ENCODE data around the gene APOB. TPM values are rescaled to one million over a fixed set of nuclear protein-coding genes. Genes with fewer than 3 reads are reported as not detected.

Gene APOB
- total RNA-seq, 1 donor from 2014 or later, result under 0.01 TPM

GRCh38 chr2:20997953-20998722 lies 45.7 kb downstream of the APOB start:
- Histone ChIP-seq H3K36me3 (ENCODE audit: control insufficient read depth, insufficient read depth, low read length) (no peaks in the 10 kb centered on the region), H3K4me3 (ENCODE audit: low read depth, low read length) (no peak overlapping the region), H3K27me3 (ENCODE audit: control insufficient read depth, insufficient read depth, low read length) (no peaks in the 10 kb centered on the region)
- TF ChIP-seq CTCF (IDR thresholded peaks at IDR 0.05; ENCODE audit: insufficient read depth, low read length, severe bottlenecking), result no peak
- DNase-seq (ENCODE audit: low read depth), result no peak
- no peak for FAIRE-seq

- no peak for FAIRE-seq
- no peak overlapping the region for H3K4me3 ChIP-seq (ENCODE audit: low read depth, low read length)
- no peaks in the 10 kb centered on the region for H3K36me3 ChIP-seq (ENCODE audit: control insufficient read depth, insufficient read depth, low read length)
- no peaks in the 10 kb centered on the region for H3K27me3 ChIP-seq (ENCODE audit: control insufficient read depth, insufficient read depth, low read length)
- DNase-seq (ENCODE audit: low read depth), result peak; percentile 14
- TF ChIP-seq CTCF (IDR thresholded peaks at IDR 0.05; ENCODE audit: insufficient read depth, low read length, severe bottlenecking), result no peak
Measured at GRCh38 chr2:20994130-20994529, 49.7 kb downstream of the APOB start.

GRCh38 chr2:20992201-20992711 lies 51.6 kb downstream of the APOB start:
- TF ChIP-seq CTCF (IDR thresholded peaks at IDR 0.05; ENCODE audit: insufficient read depth, low read length, severe bottlenecking), result no peak
- Histone ChIP-seq H3K27me3 (ENCODE audit: control insufficient read depth, insufficient read depth, low read length) (no peaks in the 10 kb centered on the region), H3K36me3 (ENCODE audit: control insufficient read depth, insufficient read depth, low read length) (no peaks in the 10 kb centered on the region), H3K4me3 (ENCODE audit: low read depth, low read length) (no peak overlapping the region)
- DNase-seq (ENCODE audit: low read depth) (peak; percentile 49), FAIRE-seq (no peak)

GRCh38 chr2:20990442-20991430 lies 53.1 kb downstream of the APOB start:
- no peak overlapping the region for H3K4me3 ChIP-seq (ENCODE audit: low read depth, low read length)
- no peak for TF ChIP-seq CTCF (IDR thresholded peaks at IDR 0.05; ENCODE audit: insufficient read depth, low read length, severe bottlenecking)
- DNase-seq (ENCODE audit: low read depth) (no peak), FAIRE-seq (no peak)
- H3K36me3 ChIP-seq (ENCODE audit: control insufficient read depth, insufficient read depth, low read length), result no peaks in the 10 kb centered on the region
- H3K27me3 ChIP-seq (ENCODE audit: control insufficient read depth, insufficient read depth, low read length), result no peaks in the 10 kb centered on the region

- Histone ChIP-seq H3K27me3 (ENCODE audit: control insufficient read depth, insufficient read depth, low read length) (no peaks in the 10 kb centered on the region), H3K36me3 (ENCODE audit: control insufficient read depth, insufficient read depth, low read length) (no peaks in the 10 kb centered on the region), H3K4me3 (ENCODE audit: low read depth, low read length) (no peak overlapping the region)
- DNase-seq (ENCODE audit: low read depth) (no peak), FAIRE-seq (no peak)
- TF ChIP-seq CTCF (IDR thresholded peaks at IDR 0.05; ENCODE audit: insufficient read depth, low read length, severe bottlenecking), result no peak
Measured at GRCh38 chr2:20989404-20989803, 54.5 kb downstream of the APOB start.
